IMR-90 (cell line): ENCODE data around the gene CNNM3.

ENCODE experiments used
- BHLHE40 ChIP-seq: fragments of 150-350 bp; IDR thresholded peaks from 2 replicates; pipeline ENCODE4 v1.6.1; 2016; ENCODE audit warnings: mild to moderate bottlenecking, low read depth, low read length
- CEBPB ChIP-seq: IDR thresholded peaks from 2 replicates; pipeline ENCODE4 v1.6.1; 2012; ENCODE audit warnings: low read depth, low read length, improper control_type of control experiment
- FOS ChIP-seq: fragments of 150-350 bp; IDR thresholded peaks from 2 replicates; pipeline ENCODE4 v1.6.1; 2016; ENCODE audit warnings: low read depth, low read length
- MAZ ChIP-seq: IDR thresholded peaks from 2 replicates; pipeline ENCODE4 v1.6.1; 2012; ENCODE audit warnings: low read depth, mild to moderate bottlenecking, low read length, improper control_type of control experiment, moderate library complexity, borderline replicate concordance
- POLR2A ChIP-seq: IDR thresholded peaks from 2 replicates; pipeline ENCODE4 v1.6.1; 2012; ENCODE audit warnings: mild to moderate bottlenecking, low read depth, low read length
- RCOR1 ChIP-seq: IDR thresholded peaks from 2 replicates; pipeline ENCODE4 v1.6.1; 2012; ENCODE audit warnings: mild to moderate bottlenecking, low read length, improper control_type of control experiment; ENCODE audit not compliant: insufficient replicate concordance
- SMC3 ChIP-seq: fragments of 150-350 bp; IDR thresholded peaks from 2 replicates; pipeline ENCODE4 v1.6.1; 2016; ENCODE audit warnings: low read depth, mild to moderate bottlenecking, antibody characterized with exemption, low read length, moderate library complexity
- USF2 ChIP-seq: fragments of 150-350 bp; IDR thresholded peaks from 2 replicates; pipeline ENCODE4 v1.6.1; 2017; ENCODE audit warnings: mild to moderate bottlenecking, antibody characterized with exemption, low read length, low read depth
- TF ChIP-seq, protein P1 (sequence below): conservative IDR thresholded peaks from 2 replicates; pipeline ENCODE4 v1.5.1; 2012; ENCODE audit warnings: mild to moderate bottlenecking, low read depth, low read length, improper control_type of control experiment

DNA sequence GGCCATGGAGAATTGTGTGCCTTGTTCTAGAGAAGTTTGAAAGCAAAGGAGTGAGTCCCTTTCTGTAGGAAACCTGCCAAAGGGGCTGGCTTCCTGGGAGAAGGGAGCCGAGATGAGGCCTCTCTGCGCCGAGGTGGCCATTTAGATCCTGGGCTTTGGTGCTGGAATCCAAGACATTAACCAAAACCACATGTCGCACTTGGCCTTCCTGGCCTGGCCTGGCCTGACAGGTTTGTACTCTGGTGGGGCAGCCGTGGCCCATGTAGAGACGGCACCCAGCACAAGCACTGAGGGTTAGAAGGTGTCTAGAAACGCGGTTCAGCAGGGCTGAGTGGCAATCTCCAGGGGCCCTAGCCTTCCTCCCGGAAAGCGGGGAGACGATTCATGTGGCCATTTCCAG lies 7.1 kb downstream of the CNNM3 start:
- TF ChIP-seq SMC3 (no peak), MAZ (no peak), RCOR1 (no peak), BHLHE40 (no peak), POLR2A (no peak), FOS (no peak), CEBPB (no peak), USF2 (no peak)
- TF ChIP-seq, protein P1, sequence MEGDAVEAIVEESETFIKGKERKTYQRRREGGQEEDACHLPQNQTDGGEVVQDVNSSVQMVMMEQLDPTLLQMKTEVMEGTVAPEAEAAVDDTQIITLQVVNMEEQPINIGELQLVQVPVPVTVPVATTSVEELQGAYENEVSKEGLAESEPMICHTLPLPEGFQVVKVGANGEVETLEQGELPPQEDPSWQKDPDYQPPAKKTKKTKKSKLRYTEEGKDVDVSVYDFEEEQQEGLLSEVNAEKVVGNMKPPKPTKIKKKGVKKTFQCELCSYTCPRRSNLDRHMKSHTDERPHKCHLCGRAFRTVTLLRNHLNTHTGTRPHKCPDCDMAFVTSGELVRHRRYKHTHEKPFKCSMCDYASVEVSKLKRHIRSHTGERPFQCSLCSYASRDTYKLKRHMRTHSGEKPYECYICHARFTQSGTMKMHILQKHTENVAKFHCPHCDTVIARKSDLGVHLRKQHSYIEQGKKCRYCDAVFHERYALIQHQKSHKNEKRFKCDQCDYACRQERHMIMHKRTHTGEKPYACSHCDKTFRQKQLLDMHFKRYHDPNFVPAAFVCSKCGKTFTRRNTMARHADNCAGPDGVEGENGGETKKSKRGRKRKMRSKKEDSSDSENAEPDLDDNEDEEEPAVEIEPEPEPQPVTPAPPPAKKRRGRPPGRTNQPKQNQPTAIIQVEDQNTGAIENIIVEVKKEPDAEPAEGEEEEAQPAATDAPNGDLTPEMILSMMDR = no peak
